Measurements from ENCODE around the gene SAMD3.
"Not testable (repeated sequence)": the region's sequence is repeated elsewhere in the genome, so short reads cannot be mapped to it uniquely, and the experiment has no call there.

The SAMD3 gene

DNA sequence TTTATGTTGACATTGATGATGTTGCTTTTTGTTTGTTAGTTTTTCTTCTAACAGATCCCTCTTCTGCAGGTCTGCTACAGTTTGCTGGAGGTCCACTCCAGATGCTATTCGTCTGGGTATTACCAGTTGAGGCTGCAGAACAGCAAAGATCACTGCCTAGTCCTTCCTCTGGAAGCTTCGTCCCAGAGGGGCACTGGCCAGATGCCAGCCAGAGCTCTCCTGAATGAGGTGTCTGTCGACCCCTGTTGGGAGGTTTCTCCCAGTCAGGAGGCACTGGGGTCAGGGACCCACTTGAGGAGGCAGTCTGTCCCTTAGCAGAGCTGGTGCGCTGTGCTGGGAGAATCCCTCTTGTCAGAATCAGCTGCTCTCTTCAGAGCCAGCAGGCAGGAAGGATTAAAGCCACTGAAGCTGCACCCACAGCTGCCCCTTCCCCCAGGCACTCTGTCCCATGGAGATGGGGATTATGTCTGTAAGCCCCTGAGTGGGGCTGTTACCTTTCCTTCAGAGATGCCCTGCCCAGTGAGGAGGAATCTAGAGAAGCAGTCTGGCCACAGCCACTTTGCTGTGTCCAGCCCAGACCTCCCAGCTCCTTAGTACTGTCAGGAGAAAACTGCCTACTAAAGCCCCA lies 49.3 kb downstream of the SAMD3 start:
- not testable (repeated sequence) for DNase-seq (ENCODE audit: low read depth in 2 of 2)

DNA sequence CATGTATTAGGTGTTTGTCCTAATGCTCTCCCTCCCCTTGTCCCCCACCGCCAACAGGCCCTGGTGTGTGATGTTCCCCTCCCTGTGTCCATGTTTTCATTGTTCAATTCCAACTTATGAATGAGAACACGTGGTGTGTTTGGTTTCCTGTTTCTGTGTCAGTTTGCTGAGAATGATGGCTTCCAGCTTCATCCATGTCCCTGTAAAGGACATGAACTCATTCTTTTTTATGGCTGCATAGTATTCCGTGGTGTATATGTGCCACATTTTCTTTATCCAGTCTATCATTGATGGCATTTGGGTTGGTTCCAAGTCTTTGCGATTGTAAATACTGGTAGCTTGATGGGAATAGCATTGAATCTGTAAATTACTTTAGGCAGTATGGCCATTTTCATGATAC lies 52.6 kb downstream of the SAMD3 start:
- not testable (repeated sequence) for DNase-seq (ENCODE audit: low read depth in 2 of 2)

DNA sequence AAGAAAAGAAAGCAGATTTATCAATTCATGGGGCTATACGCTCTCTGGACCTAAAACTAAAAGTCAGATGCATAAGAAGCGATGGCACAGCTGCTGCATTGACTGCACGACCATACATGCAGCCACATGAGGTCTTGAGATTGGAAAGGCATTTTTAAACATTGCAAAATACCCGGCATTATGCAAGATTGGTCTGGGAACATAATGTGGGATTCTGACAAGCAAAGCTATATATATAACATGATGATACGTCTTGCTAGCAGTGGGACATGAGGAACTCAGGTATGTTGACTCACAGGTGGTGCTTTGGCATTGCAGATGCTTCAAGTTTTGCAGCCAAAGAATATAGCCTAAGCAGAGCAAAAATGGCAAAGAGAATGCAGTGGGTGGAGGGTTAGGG lies 55.1 kb downstream of the SAMD3 start:
- DNase-seq (ENCODE audit: low read depth in 2 of 2), result no peak

DNA sequence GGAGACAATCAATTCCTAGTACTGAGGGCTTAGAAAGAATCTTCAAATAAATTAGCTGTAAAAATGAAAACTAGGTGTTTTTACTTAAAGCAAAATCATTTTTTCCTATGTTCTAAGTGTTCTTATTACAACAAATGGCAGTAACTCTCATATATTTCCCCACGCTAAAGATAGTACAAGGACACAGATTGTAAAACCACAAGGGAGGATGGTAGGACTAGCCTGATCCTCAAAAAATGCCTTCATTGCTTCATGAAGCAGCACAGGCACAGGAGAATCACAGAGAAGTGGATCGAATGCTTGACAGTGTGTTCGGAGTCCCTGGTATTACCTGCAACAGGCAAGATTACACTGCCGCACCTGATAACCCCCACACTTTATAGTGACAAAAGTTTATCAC lies 58.5 kb downstream of the SAMD3 start:
- DNase-seq (ENCODE audit: low read depth in 2 of 2), result no peak

DNA sequence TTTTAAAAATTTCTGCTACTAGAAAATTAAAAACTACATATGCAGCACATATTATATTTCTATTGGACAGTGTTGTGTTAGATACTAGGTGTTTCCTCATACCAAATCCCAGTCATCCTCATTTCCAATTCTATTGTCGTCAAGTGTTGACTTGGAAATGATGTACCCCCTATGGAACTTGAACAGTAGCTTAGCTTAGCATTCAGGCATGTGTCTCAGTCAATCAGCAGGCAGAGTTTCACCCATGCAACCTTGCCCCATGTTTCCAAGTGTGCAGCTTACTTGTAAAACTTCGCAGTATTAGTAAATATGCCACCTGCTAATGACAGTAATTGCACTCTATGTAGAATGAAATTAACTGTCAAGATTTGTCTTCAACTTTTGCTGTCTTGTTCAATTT lies 59.5 kb downstream of the SAMD3 start:
- no peak for DNase-seq (ENCODE audit: low read depth in 2 of 2)

DNA sequence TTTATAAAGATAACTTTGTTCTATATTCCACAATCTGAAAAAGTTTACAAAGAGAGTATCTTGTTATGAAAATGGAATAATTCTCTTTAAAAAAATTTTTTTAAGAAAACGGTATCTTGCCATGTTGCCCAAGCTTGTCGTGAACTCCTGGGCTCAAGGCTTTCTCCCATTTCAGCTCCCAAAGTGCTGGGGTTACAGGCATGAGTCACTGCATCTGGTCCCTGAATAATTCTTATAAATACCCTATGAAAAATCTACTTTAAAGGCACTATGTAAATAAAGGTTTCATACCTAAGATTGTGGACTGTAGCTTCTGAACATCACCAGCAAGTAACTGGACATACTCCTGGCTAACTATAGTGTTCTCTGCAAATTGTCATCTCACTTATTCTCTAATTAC lies 60.3 kb downstream of the SAMD3 start:
- no peak for DNase-seq (ENCODE audit: low read depth in 2 of 2)

DNA sequence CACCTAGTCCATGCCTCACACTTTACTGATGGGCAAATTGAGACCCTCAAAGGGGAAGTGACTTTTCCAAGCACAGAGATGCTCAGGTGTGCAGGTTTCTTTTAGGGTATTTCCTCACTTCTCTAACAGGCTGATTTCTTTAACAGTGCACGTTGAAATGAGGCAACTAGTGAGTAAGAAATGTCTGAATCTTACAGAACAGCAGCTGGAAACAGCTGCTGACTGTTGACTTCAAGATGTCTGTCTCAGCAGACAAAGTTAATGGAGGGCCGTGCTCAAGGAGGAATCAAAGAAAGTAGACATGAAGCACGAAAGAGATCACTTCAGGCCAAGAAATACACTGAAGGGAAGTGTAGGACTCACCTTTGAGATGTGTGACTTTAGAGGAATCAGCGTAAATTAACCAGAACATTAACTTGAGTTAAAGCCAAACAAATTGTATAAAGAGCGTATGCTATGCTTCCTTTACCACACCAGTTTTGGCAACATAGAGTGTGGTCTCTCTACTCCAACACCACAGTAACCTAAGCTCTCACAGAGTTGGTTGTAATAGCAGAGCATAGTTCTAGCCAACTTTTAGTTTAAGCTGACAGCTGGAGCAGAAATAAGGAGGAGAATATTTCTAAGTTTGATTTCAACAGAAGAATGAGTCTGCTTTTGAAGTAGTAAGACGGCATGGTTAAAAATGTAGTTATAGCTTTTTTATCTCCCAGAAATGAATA lies 60.9 kb downstream of the SAMD3 start:
- DNase-seq (ENCODE audit: low read depth in 2 of 2), result no peak

DNA sequence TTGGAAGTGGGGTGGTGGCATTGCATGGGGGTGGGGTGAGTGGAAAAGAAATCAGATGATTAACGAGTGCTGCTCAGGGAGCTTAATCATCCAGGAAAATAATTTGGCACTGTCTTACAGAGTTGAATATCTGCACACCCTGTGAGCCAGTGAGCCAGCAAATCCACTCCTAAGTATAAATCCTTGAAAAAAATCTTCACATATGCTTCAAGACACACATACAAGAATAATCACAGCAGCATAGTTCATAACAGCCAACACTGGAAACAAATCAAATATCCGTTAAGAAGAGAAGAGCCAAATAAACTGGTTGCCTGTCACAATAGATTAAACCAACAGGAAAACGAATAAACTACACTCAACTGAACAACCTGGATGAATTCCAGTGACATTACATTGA lies 62.8 kb downstream of the SAMD3 start:
- DNase-seq (ENCODE audit: low read depth in 2 of 2), result no peak

DNA sequence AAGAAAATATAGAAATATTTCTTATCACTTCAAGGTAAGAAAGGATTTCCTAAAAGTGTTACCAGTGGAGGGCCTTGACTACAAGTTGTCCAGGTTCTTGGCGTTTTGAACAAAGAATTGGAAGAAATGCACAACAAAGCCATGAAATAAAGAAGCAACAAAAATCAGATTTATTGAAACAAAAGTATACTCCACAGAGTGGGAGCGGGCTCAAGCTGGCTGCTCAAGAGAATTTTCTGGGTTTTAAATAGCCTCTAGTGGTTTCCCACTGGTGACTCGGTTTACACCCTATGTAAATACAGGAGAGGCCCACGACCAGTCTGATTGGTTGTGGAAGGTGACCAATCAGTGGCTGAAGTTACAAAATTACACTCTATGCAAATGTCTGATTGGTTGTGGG lies 64.2 kb downstream of the SAMD3 start:
- no peak for DNase-seq (ENCODE audit: low read depth in 2 of 2)

DNA sequence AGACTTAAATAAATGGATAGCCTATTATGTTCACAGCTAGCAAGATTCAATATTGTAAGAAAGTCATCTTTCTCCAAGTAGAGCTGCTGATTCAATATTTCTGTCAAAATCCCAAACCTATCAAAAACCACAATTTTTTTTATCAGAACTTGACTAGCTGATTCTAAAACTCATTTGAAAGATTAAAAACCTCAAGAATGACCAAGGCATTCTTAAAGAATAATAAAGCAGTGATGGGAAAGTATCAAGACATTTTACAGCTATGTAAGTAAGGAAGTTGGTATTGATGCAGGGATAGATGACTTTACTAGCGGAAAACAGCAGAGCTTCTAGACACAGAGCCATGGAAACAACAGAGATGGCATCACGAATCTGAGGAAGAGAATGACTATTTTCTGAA lies 64.7 kb downstream of the SAMD3 start:
- DNase-seq (ENCODE audit: low read depth in 2 of 2), result no peak

DNA sequence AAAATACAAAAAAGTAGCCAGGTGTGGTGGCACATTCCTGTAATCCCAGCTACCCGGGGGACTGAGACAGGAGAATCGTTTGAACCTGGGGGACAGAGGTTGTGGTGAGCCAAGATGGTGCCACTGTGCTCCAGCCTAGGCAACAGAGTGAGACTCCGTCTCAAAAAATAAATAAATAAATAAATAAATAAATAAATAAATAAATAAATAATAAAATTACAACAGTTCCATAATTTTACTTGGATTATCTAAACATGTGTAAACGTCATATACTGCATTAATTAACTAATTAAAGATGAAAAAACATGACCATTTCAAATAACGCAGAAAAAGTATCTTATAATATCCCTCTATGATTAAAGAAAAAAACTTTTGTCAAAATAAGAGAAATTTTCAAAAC lies 65.8 kb downstream of the SAMD3 start:
- DNase-seq (ENCODE audit: low read depth in 2 of 2), result no peak

DNA sequence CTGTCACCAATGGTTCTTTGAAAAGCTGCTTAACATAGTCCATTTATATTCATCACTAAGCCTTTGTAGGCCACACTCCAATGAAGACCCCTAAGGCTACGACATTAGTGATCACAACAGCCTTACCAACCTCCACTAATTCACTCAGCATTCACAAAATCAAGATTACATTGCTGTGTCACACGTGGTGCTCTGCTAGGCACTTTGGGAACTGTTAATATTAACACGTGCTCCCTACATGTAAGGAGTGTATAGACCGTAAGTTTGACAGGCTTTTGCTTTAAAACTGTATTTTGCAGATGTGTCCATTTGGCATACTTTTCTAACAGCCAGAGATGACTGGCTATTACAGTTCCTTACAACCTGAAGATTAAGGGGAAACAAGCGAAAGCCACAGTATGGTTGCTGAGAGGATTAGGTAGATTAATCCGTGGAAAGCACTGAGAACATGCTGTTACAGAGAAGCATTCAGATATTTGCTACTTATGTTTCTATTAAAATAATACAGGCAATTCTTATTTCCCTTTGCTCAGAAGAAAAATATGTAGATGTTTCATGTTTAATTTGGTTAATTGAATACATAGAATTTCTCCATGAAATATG lies 69.7 kb downstream of the SAMD3 start:
- no peak for DNase-seq (ENCODE audit: low read depth in 2 of 2)

DNA sequence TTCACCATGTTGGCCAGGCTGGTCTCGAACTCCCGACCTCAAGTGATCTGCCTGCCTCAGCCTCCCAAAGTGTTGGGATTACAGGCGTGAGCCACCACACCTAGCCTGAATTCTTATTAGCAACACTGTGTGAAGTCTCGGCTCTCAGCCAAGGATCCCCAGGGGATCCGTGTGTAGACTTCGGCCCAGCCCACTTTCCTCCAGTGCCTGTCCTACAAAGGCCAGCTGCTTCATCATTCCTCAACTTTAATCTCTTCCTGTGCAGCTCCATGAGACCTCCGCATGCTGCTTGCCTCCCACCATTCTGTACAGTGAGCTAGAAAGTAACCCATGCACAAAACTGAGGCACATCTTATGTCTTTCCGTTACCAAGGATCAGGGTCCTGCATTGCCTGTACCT lies 71.8 kb downstream of the SAMD3 start:
- no peak for DNase-seq (ENCODE audit: low read depth in 2 of 2)

DNA sequence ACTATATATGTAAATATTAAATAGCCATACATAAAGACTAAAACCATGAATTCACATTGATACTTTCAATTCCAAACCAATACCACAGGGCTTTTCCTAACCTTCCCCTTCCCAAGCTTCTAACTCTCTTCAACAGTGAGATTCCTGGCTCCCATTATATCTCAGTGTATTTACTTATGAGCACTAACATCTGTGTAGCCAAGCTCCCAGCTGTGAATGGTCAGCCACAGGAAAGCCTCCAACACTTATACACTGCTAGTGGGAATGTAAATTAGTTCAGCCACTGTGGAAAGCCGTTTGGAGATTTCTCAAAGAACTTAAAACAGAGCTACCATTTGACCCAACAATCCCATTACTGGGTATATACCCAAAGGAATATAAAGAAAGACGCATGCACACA lies 73.7 kb downstream of the SAMD3 start:
- not testable (repeated sequence) for DNase-seq (ENCODE audit: low read depth in 2 of 2)

DNA sequence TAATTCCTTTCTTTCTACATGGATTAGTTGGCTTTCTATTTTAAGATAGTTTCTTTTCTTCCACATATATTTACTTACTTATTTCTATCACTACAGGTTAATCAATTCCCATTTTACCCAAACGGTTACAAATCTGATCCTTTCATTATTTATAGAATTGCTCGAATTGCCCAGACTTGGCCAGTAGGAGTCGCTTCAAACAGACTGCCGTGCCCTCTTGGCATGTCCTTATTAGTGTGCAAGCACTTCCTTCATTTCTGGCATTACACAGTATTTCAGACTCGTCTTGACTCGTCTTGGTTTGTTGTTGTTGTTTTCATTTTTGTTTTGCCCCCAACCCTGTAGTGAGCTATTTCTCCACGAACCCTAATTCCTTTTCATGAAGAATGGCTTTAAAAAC lies 74.6 kb downstream of the SAMD3 start:
- DNase-seq (ENCODE audit: low read depth in 2 of 2), result no peak

DNA sequence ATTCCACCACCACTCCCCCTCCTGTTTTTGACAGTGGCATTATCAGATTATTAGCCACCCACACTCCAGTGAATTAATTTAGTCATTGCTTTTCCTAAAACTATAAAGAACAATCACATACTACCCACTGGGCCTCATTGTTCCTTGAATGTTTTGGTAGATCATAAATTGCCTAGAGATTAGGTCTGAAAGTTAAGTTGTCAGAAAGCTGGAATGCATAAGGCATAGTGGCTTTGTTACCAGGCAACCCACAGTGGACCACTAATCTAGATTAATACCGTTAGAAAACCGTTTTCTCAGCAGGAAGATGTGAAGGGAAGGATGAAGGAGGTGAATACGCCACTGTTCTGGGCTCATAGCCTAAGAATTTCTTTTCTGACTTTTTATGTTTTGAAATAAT lies 75.6 kb downstream of the SAMD3 start:
- DNase-seq (ENCODE audit: low read depth in 2 of 2), result no peak

DNA sequence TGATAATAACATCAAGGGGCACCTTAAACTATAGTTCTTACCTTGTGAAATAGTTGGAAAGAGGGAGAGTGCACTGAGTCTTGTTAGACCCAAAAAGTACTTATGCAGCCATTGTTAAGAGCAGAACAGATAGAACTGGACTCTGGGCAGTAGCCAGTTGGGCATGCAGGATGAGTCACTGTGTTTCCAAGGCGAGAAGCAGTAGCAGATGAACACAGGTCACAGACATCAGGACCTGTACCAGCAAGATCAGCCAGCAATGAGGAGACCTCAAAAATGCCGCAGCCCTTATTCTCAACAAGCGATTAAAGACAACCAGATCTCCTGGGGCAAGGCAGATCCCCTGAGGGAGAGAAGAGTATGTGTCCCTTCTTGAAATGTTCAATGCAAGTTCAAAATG lies 79.0 kb downstream of the SAMD3 start:
- DNase-seq (ENCODE audit: low read depth in 2 of 2), result no peak

DNA sequence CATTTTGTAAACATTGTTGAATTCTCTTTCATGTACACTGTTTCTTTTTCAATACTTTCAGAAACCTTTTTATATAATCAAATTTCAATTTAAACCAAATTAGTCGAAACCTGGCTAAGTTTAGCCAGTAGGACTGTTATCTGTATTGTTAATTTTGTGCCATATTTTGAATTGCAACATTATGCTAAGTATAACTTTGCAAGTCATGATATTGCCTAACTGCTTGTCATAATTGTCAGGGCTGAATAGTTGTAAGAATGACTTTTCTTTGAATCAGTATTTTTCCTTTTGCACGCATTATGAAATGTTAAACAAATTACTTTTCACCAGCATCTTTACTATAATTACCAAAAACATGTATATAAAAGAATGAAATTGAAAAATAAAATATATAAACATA lies 82.7 kb downstream of the SAMD3 start:
- no peak for DNase-seq (ENCODE audit: low read depth in 2 of 2)

DNA sequence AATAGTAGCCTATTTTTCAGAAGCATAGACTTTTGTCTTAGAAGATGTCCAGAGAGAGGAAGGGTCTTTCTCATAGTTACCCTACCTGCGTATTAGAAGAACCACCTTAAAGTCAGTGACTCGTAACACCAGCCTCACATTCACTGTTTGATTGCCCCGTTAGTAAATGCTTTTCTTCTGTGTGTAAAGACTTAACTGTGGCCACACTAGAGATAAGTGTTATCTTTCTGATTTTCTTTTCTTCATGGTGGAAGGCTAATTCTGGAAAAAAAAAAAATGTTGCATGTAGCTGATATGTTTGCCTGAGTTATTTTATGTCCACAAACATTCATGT lies 83.9 kb downstream of the SAMD3 start:
- no peak for DNase-seq (ENCODE audit: low read depth in 2 of 2)

DNA sequence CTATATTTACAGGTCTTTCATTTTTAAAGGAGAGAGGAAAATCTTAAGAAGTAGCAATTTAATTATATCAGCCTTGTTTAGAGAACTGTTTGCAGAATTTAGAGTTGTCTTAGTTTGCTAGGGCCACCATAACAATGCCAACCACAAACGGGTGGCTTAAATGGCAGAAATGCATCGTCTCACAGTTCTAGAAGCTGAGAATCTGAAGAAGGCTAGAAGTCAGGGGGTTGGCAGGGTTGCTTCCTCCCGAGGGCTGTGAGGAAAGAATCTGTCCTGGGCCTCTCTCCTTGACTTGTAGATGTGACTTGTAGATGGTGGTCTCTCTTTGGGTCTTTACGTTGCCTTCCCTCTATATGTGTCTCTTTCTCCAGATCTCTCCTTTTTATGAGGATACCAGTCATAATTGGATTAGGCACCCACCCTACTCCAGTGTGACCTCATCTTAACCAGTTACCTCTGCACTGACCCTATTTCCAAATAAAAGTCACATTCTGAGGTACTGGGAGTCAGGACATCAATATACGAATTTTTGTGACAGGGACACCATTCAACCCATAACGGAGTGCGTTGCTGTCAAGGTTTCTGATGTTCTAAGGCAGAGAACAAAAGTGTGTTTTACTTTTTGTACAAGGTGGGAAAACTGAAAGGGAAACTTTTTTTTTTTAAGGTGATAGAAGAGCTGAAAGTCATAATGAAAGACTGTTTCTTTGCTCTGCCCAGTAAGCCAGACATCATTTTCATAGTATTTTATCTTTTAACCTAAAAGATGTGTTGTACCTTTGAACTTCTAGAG lies 84.4 kb downstream of the SAMD3 start:
- no peak for DNase-seq (ENCODE audit: low read depth in 2 of 2)

DNA sequence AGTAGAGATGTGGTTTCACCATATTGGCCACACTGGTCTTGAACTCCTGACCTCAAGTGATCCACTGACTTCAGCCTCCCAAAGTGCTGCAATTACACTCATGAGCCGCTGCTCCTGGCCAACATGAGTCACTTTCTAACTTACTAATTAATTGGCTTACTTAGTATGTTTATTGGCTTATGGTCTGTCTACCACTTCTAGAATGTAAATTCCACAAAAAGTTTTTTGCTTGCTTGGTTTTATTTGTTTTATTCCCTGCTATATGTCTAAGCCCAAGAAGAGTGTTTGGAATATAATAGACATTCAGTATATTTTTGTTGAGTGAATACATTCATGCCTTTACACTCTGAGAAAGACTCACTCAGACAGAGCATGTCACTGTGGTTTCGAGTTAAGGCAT lies 86.0 kb downstream of the SAMD3 start:
- DNase-seq (ENCODE audit: low read depth in 2 of 2), result no peak

DNA sequence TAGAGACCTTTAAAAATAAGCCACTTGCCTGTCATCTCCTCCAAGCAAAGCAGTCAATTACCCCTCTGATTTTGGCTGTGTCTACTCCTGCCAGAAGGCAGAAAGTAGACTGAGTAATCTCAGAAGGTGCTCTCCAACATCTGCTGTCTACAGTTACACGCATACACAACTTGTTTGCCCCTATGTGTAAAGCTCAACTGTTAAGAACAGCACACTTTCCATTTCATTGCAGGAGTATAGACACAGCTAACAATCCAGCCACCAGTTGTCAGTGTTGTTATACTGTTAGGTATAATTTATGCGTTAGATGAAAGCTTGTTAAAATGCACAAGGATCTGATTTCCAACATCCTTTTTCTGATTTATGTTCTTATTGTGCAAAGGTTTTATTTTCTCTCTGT lies 88.2 kb downstream of the SAMD3 start:
- no peak for DNase-seq (ENCODE audit: low read depth in 2 of 2)

DNA sequence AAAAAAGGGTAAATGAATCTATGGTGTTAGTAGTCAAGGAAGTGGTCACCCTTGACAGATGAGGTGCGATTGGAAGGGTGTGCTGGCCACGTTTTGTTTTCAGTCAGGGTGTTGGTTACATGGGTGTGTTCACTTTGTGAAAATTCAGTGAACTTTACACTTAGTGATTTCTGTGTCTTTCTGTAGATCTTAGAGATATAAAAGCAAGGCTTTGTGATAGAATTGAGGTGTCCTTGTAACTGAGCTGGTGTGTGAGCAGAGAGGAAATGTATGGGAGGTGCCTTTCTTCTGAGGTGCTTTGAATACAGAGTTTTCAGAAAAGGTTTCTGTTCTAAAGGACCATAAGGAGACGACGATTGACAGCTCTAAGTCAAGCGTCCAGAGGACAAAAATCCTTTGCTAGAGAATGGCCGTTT lies 90.5 kb downstream of the SAMD3 start:
- peak in 1 of 2 experiments; percentile 17 for DNase-seq (ENCODE audit: low read depth in 2 of 2)

Data from stimulated activated CD4-positive, alpha-beta T cell treated with anti-CD3 and anti-CD28 coated beads, Interleukin-12 subunit alpha, Interleukin-12 subunit beta, amount 100 ng/mL, for 24 hours (primary cell).